HepG2 (cell line): ENCODE results near the gene FGD6. TPM values are rescaled to one million over a fixed set of nuclear protein-coding genes. Genes with fewer than 3 reads are reported as not detected.

Source experiments
- ATAC-seq: fragments of 200-7000 bp; cut with Tn5 transposase; 3 replicates; pipeline ENCODE4 v1.9.1; 2020; ENCODE audit warnings: mild to moderate bottlenecking, moderate library complexity
- BruUV-seq: library from RNA; stranded (reverse); fragments of 400-500 nt; replicated peaks from 2 replicates; lab custom pipeline; 2021; lab: Mats Ljungman, UMichigan
- CTCF ChIA-PET: fragments of 300-600 bp; formaldehyde crosslinking; extraction: SDS; loops from one replicate; lab custom pipeline; 2021; ENCODE audit warnings: low total read pairs, inconsistent platforms, low intra/inter-chr PET ratio; lab: Yijun Ruan, JAX
- POLR2A ChIA-PET: fragments of 350-600 bp; sonication (Branson Sonifier 250); formaldehyde crosslinking; loops from one replicate; lab custom pipeline; 2020; ENCODE audit warnings: antibody characterized with exemption, inconsistent platforms; lab: Yijun Ruan, JAX
- DNase-seq: peaks from one replicate; pipeline ENCODE4 v3.0.0-alpha.2; 2015; ENCODE audit warnings: low spot score
- FAIRE-seq: peaks from 3 replicates; lab custom pipeline; 2011; peaks lifted over from hg19 to GRCh38; lab: Jason Lieb, UNC
- H2AFZ ChIP-seq: one replicate; pipeline ENCODE4 v1.6.1; 2011; ENCODE audit warnings: low read length, inconsistent platforms
- H3K27ac ChIP-seq: fragments of 300-600 bp; 3 replicates; pipeline ENCODE4 v1.8.0; 2011; ENCODE audit warnings: mixed run types, mild to moderate bottlenecking, mixed read lengths, low read length, inconsistent platforms; ENCODE audit not compliant: insufficient read depth; ENCODE audit errors: extremely low read length
- H3K27me3 ChIP-seq, 2 experiments: fragments of 200-600 bp in 1 of 2; 2 replicates in 1 of 2; 3 replicates in 1 of 2; pipeline versions ENCODE4 v1.6.0 to v1.8.0; 2011; ENCODE audit warnings: low read length in 2 of 2, mild to moderate bottlenecking in 2 of 2, moderate library complexity in 2 of 2, inconsistent platforms in 1 of 2; ENCODE audit not compliant: insufficient read depth in 2 of 2, control insufficient read depth in 1 of 2
- H3K36me3 ChIP-seq, 2 experiments: fragments of 200-600 bp in 1 of 2; replicated peaks in 1 of 2; 2 replicates in 1 of 2; 3 replicates in 1 of 2; pipeline versions ENCODE4 v1.5.1 to v1.8.0; 2011; ENCODE audit warnings: low read length in 2 of 2, inconsistent platforms in 1 of 2; ENCODE audit not compliant: insufficient read depth in 2 of 2, control insufficient read depth in 1 of 2
- H3K4me1 ChIP-seq: 2 replicates; pipeline ENCODE4 v1.5.1; 2012; ENCODE audit warnings: low read length, inconsistent platforms; ENCODE audit not compliant: insufficient read depth
- H3K4me2 ChIP-seq: 2 replicates; pipeline ENCODE4 v1.6.0; 2011; ENCODE audit warnings: low read depth, low read length, inconsistent platforms
- H3K4me3 ChIP-seq, 3 experiments: fragments of 200-600 bp in 1 of 3; sonication (generic), shearing (Covaris generic) in 1 of 3; replicated peaks in 1 of 3; 2 replicates each; pipeline ENCODE4 v1.5.1; 2011 to 2016; ENCODE audit warnings: low read length in 3 of 3, inconsistent platforms in 2 of 3, low read depth in 2 of 3, mild to moderate bottlenecking in 2 of 3, control low read depth in 1 of 3, mixed read lengths in 1 of 3; ENCODE audit not compliant: insufficient read depth in 1 of 3
- H3K79me2 ChIP-seq: one replicate; pipeline ENCODE4 v1.6.1; 2011; ENCODE audit warnings: low read length, inconsistent platforms; ENCODE audit not compliant: insufficient read depth
- H3K9ac ChIP-seq: 2 replicates; pipeline ENCODE4 v1.6.0; 2011; ENCODE audit warnings: mild to moderate bottlenecking, low read depth, low read length, inconsistent platforms; ENCODE audit not compliant: insufficient read depth
- H3K9me3 ChIP-seq: 2 replicates; pipeline ENCODE4 v1.5.1; 2012; ENCODE audit warnings: mild to moderate bottlenecking, low read length
- H4K20me1 ChIP-seq: 2 replicates; pipeline ENCODE4 v1.6.0; 2011; ENCODE audit warnings: inconsistent platforms, mild to moderate bottlenecking, low read length, moderate library complexity; ENCODE audit not compliant: insufficient read depth
- BRF2 ChIP-seq: sonication (generic); formaldehyde crosslinking; IDR thresholded peaks from 2 replicates; pipeline ENCODE4 v1.8.1; 2022; ENCODE audit warnings: mild to moderate bottlenecking, missing genetic modification reagents
- CAMTA2 ChIP-seq: sonication (generic); formaldehyde crosslinking; IDR thresholded peaks from 2 replicates; pipeline ENCODE4 v1.4.0; 2020; ENCODE audit warnings: mild to moderate bottlenecking, missing genetic modification reagents, borderline replicate concordance
- CREB1 ChIP-seq, 2 experiments: fragments of 450-650 bp in 1 of 2; IDR thresholded peaks; 2 replicates each; pipeline ENCODE4 v1.6.1; 2016 to 2017; ENCODE audit warnings: control low read depth in 1 of 2, mild to moderate bottlenecking in 1 of 2, missing compliant biosample characterization in 1 of 2, missing genetic modification characterization in 1 of 2
- DDIT3 ChIP-seq: sonication (generic); formaldehyde crosslinking; IDR thresholded peaks from 2 replicates; pipeline ENCODE4 v1.4.0; 2020; ENCODE audit warnings: mild to moderate bottlenecking, missing genetic modification reagents
- GZF1 ChIP-seq: sonication (generic); formaldehyde crosslinking; IDR thresholded peaks from 2 replicates; pipeline ENCODE4 v1.5.1; 2020; ENCODE audit warnings: mild to moderate bottlenecking, missing genetic modification reagents
- HDAC1 ChIP-seq: sonication (generic); formaldehyde crosslinking; IDR thresholded peaks from 2 replicates; pipeline ENCODE4 v1.5.1; 2020; ENCODE audit warnings: mild to moderate bottlenecking, missing genetic modification reagents
- HMGA1 ChIP-seq: sonication (generic); formaldehyde crosslinking; conservative IDR thresholded peaks from 2 replicates; pipeline ENCODE4 v1.4.0; 2020; ENCODE audit warnings: missing genetic modification reagents
- HOMEZ ChIP-seq: IDR thresholded peaks from 2 replicates; pipeline ENCODE4 v1.6.1; 2016; ENCODE audit warnings: low read depth
- MIER3 ChIP-seq: IDR thresholded peaks from 2 replicates; pipeline ENCODE4 v1.6.1; 2016; ENCODE audit warnings: missing compliant biosample characterization, borderline replicate concordance
- MYNN ChIP-seq: sonication (generic); formaldehyde crosslinking; IDR thresholded peaks from 2 replicates; pipeline ENCODE4 v1.4.0; 2020; ENCODE audit warnings: mild to moderate bottlenecking, low read depth, missing genetic modification reagents
- NFIC ChIP-seq: IDR thresholded peaks from 2 replicates; pipeline ENCODE4 v1.6.1; 2012; ENCODE audit warnings: mild to moderate bottlenecking, low read length, inconsistent platforms
- PBX2 ChIP-seq: IDR thresholded peaks from 2 replicates; pipeline ENCODE4 v1.6.1; 2016; ENCODE audit warnings: control low read depth
- TAF15 ChIP-seq: fragments of 200-400 bp; formaldehyde crosslinking; IDR thresholded peaks from one replicate; pipeline ENCODE4 v1.6.1; 2018; ENCODE audit warnings: mild to moderate bottlenecking, low read depth, low read length; ENCODE audit not compliant: poor library complexity, severe bottlenecking
- TEAD3 ChIP-seq: optimal IDR thresholded peaks from 2 replicates; pipeline ENCODE3; 2016; ENCODE audit warnings: borderline replicate concordance
- ZFP62 ChIP-seq: sonication (generic); formaldehyde crosslinking; IDR thresholded peaks from 2 replicates; pipeline ENCODE4 v1.4.0; 2020; ENCODE audit warnings: missing genetic modification reagents
- ZNF569 ChIP-seq: sonication (generic); formaldehyde crosslinking; IDR thresholded peaks from 2 replicates; pipeline ENCODE4 v1.5.0; 2020; ENCODE audit warnings: mild to moderate bottlenecking, missing genetic modification reagents, moderate library complexity, borderline replicate concordance
- ZNF580 ChIP-seq: IDR thresholded peaks from 2 replicates; pipeline ENCODE4 v1.6.1; 2016; ENCODE audit warnings: low read depth, borderline replicate concordance
- ZNF614 ChIP-seq: IDR thresholded peaks from 2 replicates; pipeline ENCODE4 v1.6.1; 2018; ENCODE audit warnings: missing biosample characterization, missing genetic modification reagents, inconsistent platforms, borderline replicate concordance
- ZNF749 ChIP-seq: sonication (generic); formaldehyde crosslinking; IDR thresholded peaks from 2 replicates; pipeline ENCODE4 v1.8.0; 2022; ENCODE audit warnings: mild to moderate bottlenecking, missing genetic modification reagents, moderate library complexity, borderline replicate concordance
- WGBS: methylation state at CpG from one replicate; pipeline ENCODE4 v1.1.6; 2017; ENCODE audit warnings: low lambda C conversion rate; 5-methylcytosine and 5-hydroxymethylcytosine counted together
- in situ Hi-C: cut with HindIII; loops from 2 replicates; pipeline ENCODE4 v1.10.0; 2017; ENCODE audit warnings: low pct_unique_long_range_greater_than_20kb; ENCODE audit not compliant: extremely low pct_ligation_motif_present
- intact Hi-C: fragments of 100-400 bp; cut with micrococcal nuclease; formaldehyde crosslinking; loops from one replicate; pipeline ENCODE4 v1.10.0; 2022; ENCODE audit not compliant: unreplicated experiment
- polyA plus RNA-seq, 8 experiments: library from polyadenylated mRNA; depleted of rRNA in 3 of 8; stranded (reverse) in 7 of 8; unstranded in 1 of 8; fragments of >200 nt; fragmentation: Illumina TruSeq in 4 of 8; extraction: Trizol in 4 of 8; gene quantifications; 2 replicates each; pipeline versions ENCODE4 v1.2.1 to v1.2.3, GENCODE V29; 2011 to 2016; ENCODE audit warnings: low read depth in 4 of 8, missing spikeins in 1 of 8, mixed read lengths in 1 of 8; ENCODE audit not compliant: insufficient read depth in 1 of 8
- total RNA-seq, 5 experiments: library from RNA; depleted of rRNA; stranded (reverse); fragments of >200 nt; fragmentation: Illumina TruSeq; extraction: Trizol; gene quantifications; 2 replicates each; pipeline ENCODE4 v1.2.3, GENCODE V29; 2016; ENCODE audit warnings: low read depth in 1 of 5

The FGD6 gene
- total and polyA plus RNA-seq, 2 of the 13 experiments (the other 11 are each of a cell fraction or from before 2014, with no cell fraction given): 2.2 to 4.3 TPM

- in situ Hi-C loops: no loop called here
- no peak overlapping the region for H3K4me2 ChIP-seq
- no peak overlapping the region for H3K9ac ChIP-seq
- H3K4me1 ChIP-seq: 0 out of 2 replicates have a peak, but pooled peaks cover 7% of the 10 kb centered on the region
- H4K20me1 ChIP-seq: no peaks in the 10 kb centered on the region
- H3K27ac ChIP-seq: no peak overlapping the region
- no peak for DNase-seq
- no peak for ATAC-seq
- ChIA-PET POLR2A (no interaction called here), CTCF (no interaction called here)
- TF ChIP-seq TAF15 (no peak), DDIT3 (no peak), PBX2 (CRISPR knock-in tag) (no peak), MYNN (no peak), HOMEZ (CRISPR knock-in tag) (no peak), ZNF569 (CRISPR knock-in tag) (no peak), TEAD3 (no peak), ZNF580 (CRISPR knock-in tag) (no peak), ZNF614 (CRISPR knock-in tag) (no peak), NFIC (no peak), HMGA1 (CRISPR knock-in tag) (no peak), ZNF749 (CRISPR knock-in tag) (no peak), BRF2 (CRISPR knock-in tag) (no peak), CREB1 (IDR thresholded peaks at IDR 0.05) (no peak), CREB1 (CRISPR knock-in tag; IDR thresholded peaks at IDR 0.05) (no peak), CAMTA2 (CRISPR knock-in tag) (no peak), HDAC1 (CRISPR knock-in tag) (no peak), GZF1 (no peak), MIER3 (CRISPR knock-in tag) (no peak), ZFP62 (no peak)
- H3K79me2 ChIP-seq: no peaks in the 10 kb centered on the region
- no peaks in the 10 kb centered on the region for H3K9me3 ChIP-seq
- FAIRE-seq: no peak
- WGBS: 85% methylated on average over 1 of the region's 1 CpG
- intact Hi-C loops: no loop called here
- no peak overlapping the region for H3K4me3 ChIP-seq
- peaks cover 0 to 4% of the 10 kb centered on the region in 2 experiments; a peak in 2 of 5 replicates for H3K36me3 ChIP-seq
- H2AFZ ChIP-seq: no peak overlapping the region
- no TSS peak for BruUV-seq
- no peaks in the 10 kb centered on the region for H3K27me3 ChIP-seq
Measured at GRCh38 chr12:95203487-95204030, 13.7 kb downstream of the FGD6 start.
